Epidermal melanocyte (primary cell): ENCODE results near the gene RRP9.
"Not testable (repeated sequence)": the region's sequence is repeated elsewhere in the genome, so short reads cannot be mapped to it uniquely, and the experiment has no call there.

ENCODE experiments used
- DNase-seq: peaks from one replicate; pipeline ENCODE4 v3.0.0; 2011; ENCODE audit warnings: low spot score; ENCODE audit not compliant: insufficient read length

RRP9 gene

GRCh38 chr3:51938780-51939425 is 2.8 kb downstream of the RRP9 start:
- DNase-seq: no peak

- DNase-seq: no peak
Observed at GRCh38 chr3:51937611-51938450, 3.9 kb downstream of the RRP9 start.

DNA sequence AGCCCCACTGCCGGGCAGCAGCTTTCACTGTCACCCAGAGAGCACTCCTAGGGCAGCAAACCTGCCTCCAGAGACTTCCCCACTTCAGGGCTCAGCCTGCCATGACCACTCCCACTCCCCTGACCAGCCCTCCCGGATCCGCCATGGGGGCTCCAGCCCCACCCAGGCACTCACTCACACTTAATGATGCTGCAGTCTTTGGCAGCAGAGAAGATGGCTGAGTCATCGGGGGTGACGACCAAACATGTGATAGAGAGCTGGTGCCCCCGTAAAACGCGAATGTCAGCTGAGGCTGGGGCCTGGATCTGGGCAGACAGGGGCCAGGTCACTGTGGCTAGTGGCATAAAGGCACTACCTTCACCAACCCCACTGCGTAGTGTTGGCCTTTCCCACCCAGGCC is 4.7 kb downstream of the RRP9 start:
- no peak for DNase-seq

- DNase-seq: no peak
Observed at GRCh38 chr3:51935886-51936755, 5.6 kb downstream of the RRP9 start.

DNA sequence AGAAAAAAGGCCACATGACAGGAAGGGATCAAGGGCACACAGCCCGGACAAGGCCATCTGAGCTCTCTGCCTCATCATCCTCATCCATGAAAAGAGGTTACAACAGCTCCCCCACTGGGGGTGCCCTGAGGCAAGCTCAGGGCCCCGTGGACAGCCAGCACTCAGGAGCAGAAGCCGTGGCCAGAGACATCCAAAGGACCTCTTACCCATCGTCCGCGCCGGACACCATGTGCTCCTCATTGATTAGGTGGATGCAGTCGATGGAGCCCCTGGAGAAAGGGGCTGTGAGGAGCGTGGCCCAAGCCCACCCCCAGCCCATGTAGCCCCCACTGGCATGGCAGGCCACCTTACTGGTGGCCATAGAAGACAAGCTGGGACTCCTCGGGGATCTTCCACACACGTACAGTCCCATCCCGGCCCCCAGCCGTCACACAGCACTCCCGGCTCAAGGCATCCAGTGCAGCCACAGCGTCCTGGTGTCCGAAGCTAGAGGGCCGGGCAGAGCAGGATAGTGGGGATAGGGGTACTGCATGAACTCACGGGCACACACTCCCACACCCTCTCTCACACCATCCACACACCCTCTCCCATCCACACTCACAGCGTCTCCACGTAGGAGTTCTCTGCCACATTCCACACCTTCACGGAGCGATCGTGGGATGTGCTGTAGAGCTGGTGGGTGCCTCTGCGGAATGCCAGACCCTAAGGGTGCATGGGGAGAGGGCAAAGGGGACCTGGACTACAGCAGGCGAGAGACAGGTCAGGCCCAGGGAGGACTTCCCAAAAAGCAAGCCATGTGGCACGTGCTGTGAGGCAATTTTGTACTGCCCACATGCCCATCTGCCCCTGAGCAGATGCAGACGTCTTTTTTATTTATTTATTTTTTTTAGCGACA is 6.5 kb downstream of the RRP9 start:
- DNase-seq: no peak

DNA sequence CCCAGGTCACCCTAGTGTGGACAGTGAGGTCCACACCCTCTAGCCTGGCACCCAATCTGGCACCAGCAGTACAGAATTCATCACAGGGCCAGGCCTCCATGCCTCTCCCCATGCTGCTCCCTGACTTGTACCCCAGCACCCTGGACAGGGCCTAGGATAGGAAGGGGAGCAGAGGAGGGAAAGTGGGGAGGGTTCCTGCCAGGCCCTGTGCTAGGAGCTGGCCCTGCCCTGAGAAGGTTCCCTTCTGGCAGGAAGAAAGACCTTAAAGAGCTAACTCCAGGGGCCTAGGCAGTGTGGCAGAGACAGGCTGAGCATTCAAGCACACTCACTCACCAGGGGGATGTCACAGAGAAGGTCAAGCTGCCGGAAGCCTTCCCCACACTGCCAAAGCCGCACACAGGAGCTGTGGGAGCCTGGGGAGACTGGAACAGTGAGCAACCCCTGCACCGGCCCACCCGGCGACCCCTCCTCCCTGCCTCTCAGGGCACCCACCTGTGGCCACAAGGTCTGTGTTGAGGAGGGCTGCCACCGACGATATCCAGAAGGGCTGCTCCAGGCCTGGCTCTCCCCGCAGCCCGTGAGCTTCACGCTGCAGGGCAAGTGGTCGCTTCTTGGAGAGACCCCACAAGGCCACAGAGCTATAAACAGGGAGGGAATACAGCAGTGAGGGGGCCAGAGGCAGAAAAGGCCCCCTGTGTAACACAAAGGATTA is 7.4 kb downstream of the RRP9 start:
- DNase-seq: no peak

DNA sequence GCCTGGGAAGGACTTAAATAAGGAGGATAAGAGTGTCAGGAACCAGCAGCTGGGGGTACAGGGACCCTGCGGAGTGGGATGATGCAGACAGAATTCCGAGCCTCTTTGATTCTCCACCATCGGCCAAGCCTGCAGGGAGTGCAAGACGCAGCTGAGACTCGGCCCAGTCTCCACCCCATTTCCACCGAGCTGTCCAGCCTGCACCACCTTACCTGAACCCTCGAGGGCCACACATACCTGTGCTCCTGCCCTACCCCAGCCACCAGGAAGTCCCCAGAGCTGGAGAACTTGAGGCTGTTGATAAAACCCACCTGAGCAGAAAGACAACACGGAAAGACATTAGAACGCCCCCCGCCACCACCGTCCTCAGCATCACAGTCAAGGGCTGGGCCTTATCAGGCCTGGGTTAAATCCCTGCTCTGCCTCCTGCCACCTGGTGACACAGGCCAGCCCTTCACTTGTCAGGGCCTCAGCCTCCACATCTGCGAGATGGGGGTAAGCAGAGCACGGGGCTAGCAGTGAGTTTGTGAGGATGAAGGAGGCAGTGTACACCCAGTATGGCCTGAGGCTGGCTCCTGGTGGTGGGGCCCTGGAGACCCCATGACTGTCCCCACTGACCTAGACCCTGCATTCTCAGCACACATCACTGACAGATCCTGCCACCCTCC is 8.1 kb downstream of the RRP9 start:
- DNase-seq: no peak

- DNase-seq: no peak
Observed at GRCh38 chr3:51932471-51933370, 9.0 kb downstream of the RRP9 start.

- no peak for DNase-seq
Observed at GRCh38 chr3:51931756-51932155, 9.9 kb downstream of the RRP9 start.

DNA sequence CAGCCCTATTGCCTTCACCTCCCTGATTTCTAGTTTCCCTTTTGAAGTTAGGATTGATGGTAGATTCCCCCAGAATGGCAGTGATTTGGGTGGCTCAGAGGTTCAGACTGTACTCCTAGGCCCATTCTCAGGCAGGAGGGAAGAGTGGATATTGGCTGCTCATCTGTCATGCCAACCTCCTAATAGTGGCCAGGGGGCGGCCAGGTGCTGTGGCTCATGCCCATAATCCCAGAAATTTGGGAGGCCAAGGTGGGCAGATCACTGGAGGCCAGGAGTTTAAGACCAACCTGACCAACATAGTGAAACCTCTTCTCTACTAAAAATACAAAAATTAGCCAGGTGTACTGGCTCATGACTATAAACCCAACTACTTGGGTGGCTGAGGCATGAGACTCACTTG is 11.3 kb downstream of the RRP9 start:
- no peak for DNase-seq

DNA sequence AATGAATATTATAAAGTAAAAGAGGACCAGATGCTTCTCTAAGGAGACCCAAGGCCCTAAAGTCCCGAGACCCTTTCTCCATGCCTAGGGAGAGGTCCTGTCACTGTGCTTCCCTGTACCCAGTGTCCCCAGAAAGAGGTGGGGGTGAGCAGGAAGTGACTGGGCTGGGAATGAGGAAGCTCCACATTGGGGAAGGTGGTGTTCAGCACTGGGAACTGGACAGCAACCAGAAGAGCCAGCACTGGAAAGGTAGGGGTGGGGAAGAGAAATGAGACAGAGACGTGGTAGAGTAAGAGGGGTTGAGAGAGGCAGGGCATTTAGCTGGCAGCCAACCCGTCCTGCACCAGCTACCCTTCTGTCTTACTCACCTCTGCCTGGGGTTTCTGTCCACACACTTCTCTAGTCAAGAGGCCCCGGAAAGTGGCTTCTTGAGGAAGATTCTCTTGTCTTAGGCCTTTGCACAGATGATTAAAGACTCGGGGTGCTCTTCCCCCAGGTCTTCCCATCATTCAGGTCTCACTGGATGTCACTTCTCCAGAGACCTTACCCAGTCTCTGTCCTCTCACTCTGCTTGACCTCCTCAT is 12.2 kb downstream of the RRP9 start:
- no peak for DNase-seq

DNA sequence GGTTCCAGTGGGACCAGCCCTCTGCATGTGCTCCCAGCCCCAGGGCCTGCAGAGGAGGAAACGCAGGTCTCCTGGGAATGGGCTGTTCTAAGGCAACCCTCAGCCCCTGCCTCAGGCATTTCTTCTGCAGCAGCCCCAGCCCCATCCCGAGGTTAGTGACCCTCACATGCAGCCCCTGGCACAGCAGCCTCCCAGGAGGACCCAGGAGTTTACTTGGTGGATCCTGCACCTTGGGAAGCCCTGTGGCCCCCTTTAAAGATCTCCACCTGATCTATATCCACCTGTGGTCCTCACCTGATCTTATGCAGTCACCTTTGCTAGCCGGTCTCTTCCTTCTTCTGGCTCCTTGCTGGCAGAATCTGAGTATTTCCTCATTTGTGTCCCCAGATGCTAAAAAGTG is 12.7 kb downstream of the RRP9 start:
- DNase-seq: not testable (repeated sequence)

GRCh38 chr3:51928438-51928837 is 13.3 kb downstream of the RRP9 start:
- no peak for DNase-seq

- DNase-seq: no peak
Observed at GRCh38 chr3:51927061-51927977, 14.4 kb downstream of the RRP9 start.

DNA sequence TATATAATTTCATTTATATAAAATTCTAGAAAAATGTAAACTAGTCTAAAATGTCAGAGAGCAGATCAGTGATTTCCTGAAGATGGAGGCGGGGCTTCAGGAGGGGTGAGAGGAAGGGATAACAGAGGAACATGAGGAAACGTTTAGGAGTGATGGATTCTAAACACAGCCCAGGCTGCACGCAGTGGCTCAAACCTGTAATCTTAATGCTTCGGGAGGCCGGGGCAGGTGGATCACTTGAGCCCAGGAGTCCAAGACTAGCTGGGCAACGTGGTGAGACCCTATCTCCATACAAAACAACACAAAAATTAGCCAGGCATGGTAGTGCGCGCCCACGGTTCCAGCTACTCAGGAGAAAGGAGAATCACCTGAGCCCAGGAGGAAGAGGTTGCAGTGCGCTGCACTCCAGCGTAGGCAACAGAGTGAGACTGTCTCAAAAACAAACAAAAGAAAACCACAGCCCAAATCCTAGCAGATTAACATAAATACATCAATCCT is 20.6 kb downstream of the RRP9 start:
- DNase-seq: no peak

- no peak for DNase-seq
Observed at GRCh38 chr3:51916418-51916817, 25.3 kb downstream of the RRP9 start.

DNA sequence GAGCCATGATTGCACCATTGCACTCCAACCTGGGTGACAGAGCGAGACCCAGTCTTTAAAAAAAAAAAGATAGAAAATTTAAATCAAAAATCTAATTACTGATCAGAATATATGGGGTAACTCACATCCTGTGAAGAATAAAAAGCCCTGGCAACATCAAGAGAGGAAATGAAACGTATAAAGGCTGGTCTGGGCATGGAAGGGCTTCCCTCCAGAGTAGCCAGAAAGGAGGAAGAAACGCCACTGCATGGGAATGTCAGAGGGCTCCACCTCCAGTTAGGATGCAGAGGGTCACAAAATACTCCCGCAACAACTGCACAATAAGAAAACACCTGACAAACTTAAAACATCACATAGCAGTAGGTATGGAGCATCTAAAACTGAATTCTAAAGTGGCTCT is 33.7 kb downstream of the RRP9 start:
- no peak for DNase-seq
